Karpas-422 (cell line): Measurements from ENCODE around the gene MYO7B. TPM values are rescaled to one million over a fixed set of nuclear protein-coding genes. Genes with fewer than 3 reads are reported as not detected.
A peak's percentile ranks its signal among the peaks of the same experiment; 100 is the strongest.

ENCODE experiments used
- DNase-seq: peaks from one replicate; pipeline ENCODE4 v3.0.0-alpha.2; 2015
- H2AFZ ChIP-seq: fragments of 200-600 bp; sonication (generic); 2 replicates; pipeline ENCODE4 v1.6.1; 2014; ENCODE audit warnings: antibody characterized with exemption, low read length, mixed read lengths
- H3K27ac ChIP-seq: fragments of 200-600 bp; sonication (generic); 2 replicates; pipeline ENCODE4 v1.5.1; 2014; ENCODE audit warnings: mild to moderate bottlenecking, low read length, moderate library complexity
- H3K27me3 ChIP-seq: fragments of 200-600 bp; sonication (generic); 2 replicates; pipeline ENCODE4 v1.6.1; 2014; ENCODE audit warnings: low read length, mixed read lengths
- H3K36me3 ChIP-seq: fragments of 200-600 bp; sonication (generic); 2 replicates; pipeline ENCODE4 v1.6.1; 2014; ENCODE audit warnings: low read length, mixed read lengths; ENCODE audit not compliant: insufficient read depth
- H3K4me1 ChIP-seq: fragments of 200-600 bp; sonication (generic); 2 replicates; pipeline ENCODE4 v1.6.1; 2014; ENCODE audit warnings: mild to moderate bottlenecking, low read length, mixed read lengths
- H3K4me2 ChIP-seq: fragments of 200-600 bp; sonication (generic); 2 replicates; pipeline ENCODE4 v1.6.1; 2014; ENCODE audit warnings: low read length, low read depth, mild to moderate bottlenecking; ENCODE audit not compliant: poor library complexity, severe bottlenecking
- H3K4me3 ChIP-seq: fragments of 200-600 bp; sonication (generic); 2 replicates; pipeline ENCODE4 v1.5.1; 2014; ENCODE audit warnings: mild to moderate bottlenecking, antibody characterized with exemption, low read length, mixed read lengths
- H3K79me2 ChIP-seq: fragments of 200-600 bp; sonication (generic); 2 replicates; pipeline ENCODE4 v1.6.1; 2014; ENCODE audit warnings: mild to moderate bottlenecking, low read length, mixed read lengths
- H3K9ac ChIP-seq: fragments of 200-600 bp; sonication (generic); 2 replicates; pipeline ENCODE4 v1.6.0; 2014; ENCODE audit warnings: low read length
- H3K9me2 ChIP-seq: fragments of 200-600 bp; sonication (generic), shearing (Covaris generic); replicated peaks from 2 replicates; pipeline ENCODE4 v1.6.0; 2014; ENCODE audit warnings: mild to moderate bottlenecking, low read length, moderate library complexity; ENCODE audit not compliant: insufficient read depth
- H3K9me3 ChIP-seq: fragments of 300-700, 200-600 bp; sonication (generic); 2 replicates; pipeline ENCODE4 v1.6.1; 2014; ENCODE audit warnings: low read length, mixed read lengths
- H4K20me1 ChIP-seq: fragments of 200-600 bp; sonication (generic); 2 replicates; pipeline ENCODE4 v1.6.1; 2014; ENCODE audit warnings: mild to moderate bottlenecking, antibody characterized with exemption, low read length, low read depth; ENCODE audit not compliant: insufficient read depth
- total RNA-seq: library from RNA; depleted of rRNA; stranded (reverse); fragments of >200 nt; shearing (Covaris generic); gene quantifications from 2 replicates; pipeline ENCODE4 v1.2.3, GENCODE V29; 2014; ENCODE audit warnings: low replicate concordance

MYO7B gene
- total RNA-seq, 1 experiment from 2014 or later, result 3.0 TPM

GRCh38 chr2:127599211-127599610 lies 63.7 kb downstream of the MYO7B start:
- no peaks in the 10 kb centered on the region for H4K20me1 ChIP-seq
- no peak for DNase-seq
- H3K4me2 ChIP-seq, result no peak overlapping the region
- H3K9me2 ChIP-seq, result no peaks in the 10 kb centered on the region
- no peaks in the 10 kb centered on the region for H3K9me3 ChIP-seq
- H2AFZ ChIP-seq, result no peak overlapping the region
- no peaks in the 10 kb centered on the region for H3K36me3 ChIP-seq
- no peaks in the 10 kb centered on the region for H3K4me1 ChIP-seq
- no peaks in the 10 kb centered on the region; the same call in 1 of the 2 replicates for H3K27me3 ChIP-seq
- no peak overlapping the region for H3K9ac ChIP-seq
- H3K4me3 ChIP-seq, result no peak overlapping the region
- H3K27ac ChIP-seq, result no peak overlapping the region
- no peaks in the 10 kb centered on the region for H3K79me2 ChIP-seq

GRCh38 chr2:127604986-127605385 lies 69.5 kb downstream of the MYO7B start:
- peaks cover 20% of the 10 kb centered on the region for H3K4me1 ChIP-seq
- no peak for DNase-seq
- H3K9ac ChIP-seq, result no peak overlapping the region
- H3K9me3 ChIP-seq, result no peaks in the 10 kb centered on the region
- no peak overlapping the region for H3K4me3 ChIP-seq
- H4K20me1 ChIP-seq, result no peaks in the 10 kb centered on the region
- H2AFZ ChIP-seq, result no peak overlapping the region
- H3K79me2 ChIP-seq, result no peaks in the 10 kb centered on the region
- no peak overlapping the region for H3K27ac ChIP-seq
- H3K36me3 ChIP-seq, result no peaks in the 10 kb centered on the region
- H3K4me2 ChIP-seq, result no peak overlapping the region
- H3K9me2 ChIP-seq, result no peaks in the 10 kb centered on the region
- H3K27me3 ChIP-seq, result no peaks in the 10 kb centered on the region; the same call in 1 of the 2 replicates

GRCh38 chr2:127605691-127606263 lies 70.3 kb downstream of the MYO7B start:
- Histone ChIP-seq H3K27ac (no peak overlapping the region), H3K27me3 (no peaks in the 10 kb centered on the region; the same call in 1 of the 2 replicates), H3K4me3 (no peak overlapping the region), H3K4me2 (no peak overlapping the region), H3K4me1 (peaks cover 20% of the 10 kb centered on the region), H3K79me2 (no peaks in the 10 kb centered on the region), H4K20me1 (no peaks in the 10 kb centered on the region), H3K9me3 (no peaks in the 10 kb centered on the region), H3K36me3 (no peaks in the 10 kb centered on the region), H3K9ac (no peak overlapping the region), H2AFZ (no peak overlapping the region), H3K9me2 (no peaks in the 10 kb centered on the region)
- DNase-seq, result peak; percentile 48

- H3K4me1 ChIP-seq, result peaks cover 20% of the 10 kb centered on the region
- DNase-seq, result no peak
- no peaks in the 10 kb centered on the region for H3K79me2 ChIP-seq
- H2AFZ ChIP-seq, result no peak overlapping the region
- no peaks in the 10 kb centered on the region for H4K20me1 ChIP-seq
- H3K36me3 ChIP-seq, result no peaks in the 10 kb centered on the region
- no peak overlapping the region for H3K9ac ChIP-seq
- H3K4me2 ChIP-seq, result no peak overlapping the region
- H3K27ac ChIP-seq, result no peak overlapping the region
- no peaks in the 10 kb centered on the region for H3K9me3 ChIP-seq
- no peaks in the 10 kb centered on the region; the same call in 1 of the 2 replicates for H3K27me3 ChIP-seq
- no peak overlapping the region for H3K4me3 ChIP-seq
- H3K9me2 ChIP-seq, result no peaks in the 10 kb centered on the region
Observed at GRCh38 chr2:127606625-127607398, 71.3 kb downstream of the MYO7B start.

GRCh38 chr2:127607399-127607908 lies 72.0 kb downstream of the MYO7B start:
- no peaks in the 10 kb centered on the region for H3K79me2 ChIP-seq
- no peak for DNase-seq
- H4K20me1 ChIP-seq, result no peaks in the 10 kb centered on the region
- H3K27me3 ChIP-seq, result no peaks in the 10 kb centered on the region; the same call in 1 of the 2 replicates
- H3K9me2 ChIP-seq, result no peaks in the 10 kb centered on the region
- H3K4me2 ChIP-seq, result no peak overlapping the region
- no peak overlapping the region for H3K27ac ChIP-seq
- no peaks in the 10 kb centered on the region for H3K9me3 ChIP-seq
- H3K9ac ChIP-seq, result no peak overlapping the region
- peaks cover 20% of the 10 kb centered on the region for H3K4me1 ChIP-seq
- no peak overlapping the region for H2AFZ ChIP-seq
- no peak overlapping the region for H3K4me3 ChIP-seq
- H3K36me3 ChIP-seq, result no peaks in the 10 kb centered on the region

- H3K9me3 ChIP-seq, result no peaks in the 10 kb centered on the region
- H3K4me3 ChIP-seq, result no peak overlapping the region
- H4K20me1 ChIP-seq, result no peaks in the 10 kb centered on the region
- H3K4me2 ChIP-seq, result no peak overlapping the region
- no peak overlapping the region for H3K27ac ChIP-seq
- DNase-seq, result no peak
- no peaks in the 10 kb centered on the region for H3K79me2 ChIP-seq
- no peaks in the 10 kb centered on the region; the same call in 1 of the 2 replicates for H3K27me3 ChIP-seq
- peaks cover 20% of the 10 kb centered on the region for H3K4me1 ChIP-seq
- no peaks in the 10 kb centered on the region for H3K36me3 ChIP-seq
- no peak overlapping the region for H3K9ac ChIP-seq
- H3K9me2 ChIP-seq, result no peaks in the 10 kb centered on the region
- no peak overlapping the region for H2AFZ ChIP-seq
Observed at GRCh38 chr2:127608061-127609030, 72.9 kb downstream of the MYO7B start.

- Histone ChIP-seq H3K9ac (no peak overlapping the region), H2AFZ (no peak overlapping the region), H4K20me1 (no peaks in the 10 kb centered on the region), H3K36me3 (no peaks in the 10 kb centered on the region), H3K9me2 (no peaks in the 10 kb centered on the region), H3K4me3 (no peak overlapping the region), H3K27ac (no peak overlapping the region), H3K79me2 (no peaks in the 10 kb centered on the region), H3K4me2 (no peak overlapping the region), H3K4me1 (peaks cover 20% of the 10 kb centered on the region), H3K9me3 (no peaks in the 10 kb centered on the region), H3K27me3 (no peaks in the 10 kb centered on the region; the same call in 1 of the 2 replicates)
- no peak for DNase-seq
Observed at GRCh38 chr2:127609031-127609751, 73.7 kb downstream of the MYO7B start.
